H9 (cell line): Measurements from ENCODE around the gene RIC1. TPM values are rescaled to one million over a fixed set of nuclear protein-coding genes. Genes with fewer than 3 reads are reported as not detected.

Experiments used
- DNase-seq: peaks from one replicate; pipeline ENCODE4 v3.0.0-alpha.2; 2017
- H2AFZ ChIP-seq: one replicate; pipeline ENCODE4 v1.6.1; 2013; ENCODE audit warnings: mild to moderate bottlenecking, low read length, control low read depth, moderate library complexity
- H2AK5ac ChIP-seq: 2 replicates; pipeline ENCODE4 v1.6.1; 2013; ENCODE audit warnings: low read length, control low read depth, mixed read lengths; ENCODE audit not compliant: insufficient read length
- H2BK120ac ChIP-seq: one replicate; pipeline ENCODE4 v1.6.1; 2013; ENCODE audit warnings: low read depth, mild to moderate bottlenecking, low read length, control low read depth, inconsistent platforms; ENCODE audit not compliant: poor library complexity, severe bottlenecking
- H2BK12ac ChIP-seq: 2 replicates; pipeline ENCODE4 v1.6.1; 2013; ENCODE audit warnings: low read length, control low read depth, mixed read lengths, low read depth; ENCODE audit not compliant: insufficient read length
- H2BK15ac ChIP-seq: 2 replicates; pipeline ENCODE4 v1.6.1; 2013; ENCODE audit warnings: low read depth, low read length, control low read depth
- H2BK20ac ChIP-seq: one replicate; pipeline ENCODE4 v1.6.1; 2013; ENCODE audit warnings: low read depth, mild to moderate bottlenecking, low read length, control low read depth, inconsistent platforms; ENCODE audit not compliant: poor library complexity, severe bottlenecking
- H2BK5ac ChIP-seq: 2 replicates; pipeline ENCODE4 v1.6.1; 2013; ENCODE audit warnings: low read length, control low read depth, mixed read lengths; ENCODE audit not compliant: insufficient read length
- H3K14ac ChIP-seq: 2 replicates; pipeline ENCODE4 v1.6.1; 2013; ENCODE audit warnings: low read length, control low read depth; ENCODE audit not compliant: insufficient read depth
- H3K18ac ChIP-seq: 2 replicates; pipeline ENCODE4 v1.6.1; 2013; ENCODE audit warnings: low read depth, mild to moderate bottlenecking, mixed read lengths, low read length, control low read depth; ENCODE audit not compliant: insufficient read length
- H3K23ac ChIP-seq: 2 replicates; pipeline ENCODE4 v1.6.1; 2013; ENCODE audit warnings: low read length, control low read depth, mixed read lengths, low read depth; ENCODE audit not compliant: insufficient read length
- H3K23me2 ChIP-seq: 2 replicates; pipeline ENCODE4 v1.6.1; 2013; ENCODE audit warnings: low read depth, mild to moderate bottlenecking, mixed read lengths, low read length, control low read depth; ENCODE audit not compliant: insufficient read length, poor library complexity, severe bottlenecking
- H3K27ac ChIP-seq: 2 replicates; pipeline ENCODE4 v1.5.1; 2013; ENCODE audit warnings: low read length, control low read depth, mixed read lengths, low read depth; ENCODE audit not compliant: insufficient read length
- H3K27me3 ChIP-seq: 2 replicates; pipeline ENCODE4 v1.6.1; 2013; ENCODE audit warnings: low read length, control low read depth, inconsistent platforms; ENCODE audit not compliant: insufficient read depth
- H3K4ac ChIP-seq: 2 replicates; pipeline ENCODE4 v1.6.1; 2013; ENCODE audit warnings: low read depth, mild to moderate bottlenecking, control low read depth, inconsistent platforms, low read length, moderate library complexity
- H3K4me1 ChIP-seq: 2 replicates; pipeline ENCODE4 v1.6.1; 2013; ENCODE audit warnings: low read length, control low read depth, inconsistent platforms; ENCODE audit not compliant: insufficient read depth
- H3K4me2 ChIP-seq: 2 replicates; pipeline ENCODE4 v1.6.1; 2013; ENCODE audit warnings: low read length, control low read depth, mixed read lengths; ENCODE audit not compliant: insufficient read length, insufficient read depth
- H3K56ac ChIP-seq: 2 replicates; pipeline ENCODE4 v1.6.1; 2013; ENCODE audit warnings: low read depth, mild to moderate bottlenecking, mixed read lengths, low read length, control low read depth; ENCODE audit not compliant: insufficient read length
- H3K79me1 ChIP-seq: 2 replicates; pipeline ENCODE4 v1.6.1; 2013; ENCODE audit warnings: low read depth, mild to moderate bottlenecking, moderate library complexity, low read length, control low read depth, inconsistent platforms; ENCODE audit not compliant: insufficient read depth, poor library complexity, severe bottlenecking
- H3K79me2 ChIP-seq: 2 replicates; pipeline ENCODE4 v1.6.1; 2013; ENCODE audit warnings: low read length, control low read depth, inconsistent platforms; ENCODE audit not compliant: insufficient read depth
- H3K9ac ChIP-seq: 2 replicates; pipeline ENCODE4 v1.6.1; 2013; ENCODE audit warnings: low read length, control low read depth, mixed read lengths; ENCODE audit not compliant: insufficient read length; ENCODE audit errors: extremely low read depth
- H3K9me3 ChIP-seq: one replicate; pipeline ENCODE4 v1.6.1; 2013; ENCODE audit warnings: low read depth, low read length, inconsistent platforms; ENCODE audit not compliant: control insufficient read depth
- H3T11ph ChIP-seq: one replicate; pipeline ENCODE4 v1.6.1; 2013; ENCODE audit warnings: mild to moderate bottlenecking, low read length, control low read depth, inconsistent platforms
- H4K20me1 ChIP-seq: one replicate; pipeline ENCODE4 v1.6.1; 2013; ENCODE audit not compliant: control insufficient read depth, insufficient read length, insufficient read depth
- H4K5ac ChIP-seq: 2 replicates; pipeline ENCODE4 v1.6.1; 2013; ENCODE audit warnings: low read depth, mild to moderate bottlenecking, mixed read lengths, low read length, control low read depth; ENCODE audit not compliant: insufficient read length
- H4K8ac ChIP-seq: replicated peaks from 2 replicates; pipeline ENCODE4 v1.6.1; 2013; ENCODE audit warnings: low read length, control low read depth, mixed read lengths, low read depth; ENCODE audit not compliant: insufficient read length
- H4K91ac ChIP-seq: 2 replicates; pipeline ENCODE4 v1.6.1; 2013; ENCODE audit warnings: low read depth, mild to moderate bottlenecking, moderate library complexity, mixed read lengths, low read length, control low read depth; ENCODE audit not compliant: insufficient read length
- H3K27ac Mint-ChIP-seq, 3 experiments: 2 replicates in 2 of 3; 3 replicates in 1 of 3; pipeline ENCODE4 v1.8.0; 2020 to 2021; ENCODE audit warnings: mixed read lengths in 3 of 3, mild to moderate bottlenecking in 1 of 3, moderate library complexity in 1 of 3
- H3K27me3 Mint-ChIP-seq: 2 replicates; pipeline ENCODE4 v1.8.0; 2021; ENCODE audit warnings: low read depth, mild to moderate bottlenecking, moderate library complexity, mixed read lengths
- H3K36me3 Mint-ChIP-seq, 3 experiments: 2 replicates in 2 of 3; 3 replicates in 1 of 3; pipeline ENCODE4 v1.8.0; 2020 to 2021; ENCODE audit warnings: low read depth in 3 of 3, mixed read lengths in 3 of 3; ENCODE audit not compliant: insufficient read depth in 1 of 3
- H3K4me1 Mint-ChIP-seq, 2 experiments: 2 replicates each; pipeline ENCODE4 v1.8.0; 2020; ENCODE audit warnings: mixed read lengths in 2 of 2
- H3K4me3 Mint-ChIP-seq, 2 experiments: 2 replicates in 1 of 2; 3 replicates in 1 of 2; pipeline ENCODE4 v1.8.0; 2020 to 2021; ENCODE audit warnings: mild to moderate bottlenecking in 2 of 2, mixed read lengths in 2 of 2, moderate library complexity in 1 of 2
- H3K9me3 Mint-ChIP-seq, 2 experiments: 2 replicates in 1 of 2; 3 replicates in 1 of 2; pipeline ENCODE4 v1.8.0; 2020; ENCODE audit warnings: mild to moderate bottlenecking in 2 of 2, mixed read lengths in 2 of 2, moderate library complexity in 1 of 2
- CTCF ChIP-seq: fragments of 200-600 bp; sonication (generic); conservative IDR thresholded peaks from 3 replicates; pipeline ENCODE4 v1.8.0; 2021; ENCODE audit warnings: antibody characterized with exemption, mild to moderate bottlenecking
- WGBS: extraction: QIAGEN DNeasy Blood & Tissue Kit; methylation state at CpG from one replicate; pipeline ENCODE4 v1.1.7; 2013; ENCODE audit warnings: missing lambda C conversion rate, low lambda C conversion rate, mixed read lengths; ENCODE audit not compliant: insufficient read length; ENCODE audit errors: extremely low coverage; 5-methylcytosine and 5-hydroxymethylcytosine counted together
- total RNA-seq: library from RNA; stranded (reverse); gene quantifications from 2 replicates; pipeline ENCODE4 v1.2.1, GENCODE V29; 2021

Gene RIC1
- total RNA-seq, 1 experiment from 2014 or later, result 13.7 TPM

DNA sequence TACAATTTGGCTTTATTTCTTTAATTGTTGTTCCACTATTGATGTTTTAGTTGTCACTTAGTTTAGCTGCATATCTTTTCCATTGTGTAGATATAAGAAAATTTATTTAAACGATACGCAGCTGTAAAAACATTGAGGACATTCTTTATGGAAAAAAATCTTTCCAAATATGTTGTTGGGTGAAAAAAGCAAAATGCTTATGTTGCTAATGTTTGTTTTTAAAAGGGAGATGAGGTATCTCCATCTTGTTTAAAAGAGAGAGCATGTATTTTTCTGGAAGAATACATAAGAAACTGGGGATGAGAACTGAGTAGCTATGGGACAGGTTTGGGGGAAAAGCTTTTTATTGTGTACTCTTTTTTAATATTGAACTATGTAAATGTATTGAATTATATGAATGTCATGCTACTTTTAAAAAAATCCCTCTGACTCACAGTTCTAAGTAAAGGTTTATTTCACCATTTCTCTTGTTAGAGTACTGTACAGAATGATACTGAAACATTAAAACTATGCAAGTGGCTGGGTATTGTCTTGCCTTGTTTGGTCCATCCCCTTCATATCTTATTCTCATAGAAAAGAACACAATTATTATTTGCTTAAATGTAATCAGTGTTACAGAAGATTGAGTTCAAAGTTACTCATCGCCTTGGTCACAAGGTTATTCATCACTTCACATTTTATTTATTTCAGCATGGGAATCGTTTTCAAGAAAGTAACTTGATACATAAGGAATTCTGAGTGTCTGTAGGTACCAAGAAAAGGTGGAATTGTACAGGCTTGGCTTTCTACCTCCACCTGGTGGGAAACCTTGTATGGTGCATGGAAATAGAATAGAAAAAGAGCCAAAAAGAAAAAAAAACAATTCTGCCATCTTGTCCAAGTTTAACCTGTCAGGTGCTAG lies 85.8 kb downstream of the RIC1 start:
- DNase-seq, result no peak
- H2BK20ac ChIP-seq, result no peak overlapping the region
- H4K5ac ChIP-seq, result no peak overlapping the region
- 100% methylated on average over 2 of the region's 4 CpGs for WGBS
- no peak overlapping the region for H3K27ac ChIP-seq
- H3K9ac ChIP-seq, result no peak overlapping the region
- no peak overlapping the region for H2AFZ ChIP-seq
- no peaks in the 10 kb centered on the region for H3K9me3 ChIP-seq
- no peak overlapping the region for H3K4ac ChIP-seq
- H3K27me3 ChIP-seq, result no peaks in the 10 kb centered on the region
- H2AK5ac ChIP-seq, result no peak overlapping the region
- Mint-ChIP-seq H3K27me3 (no peaks in the 10 kb centered on the region), H3K27ac (no peak overlapping the region), H3K9me3 (peaks cover 2 to 7% of the 10 kb centered on the region in 2 experiments; a peak in 2 of 5 replicates), H3K4me3 (no peak overlapping the region), H3K36me3 (peaks cover 26 to 35% (median 34%) of the 10 kb centered on the region in 3 experiments), H3K4me1 (no peaks in the 10 kb centered on the region)
- no peak overlapping the region for H3T11ph ChIP-seq
- H3K23ac ChIP-seq, result no peak overlapping the region
- no peak overlapping the region for H2BK12ac ChIP-seq
- no peak overlapping the region for H4K8ac ChIP-seq
- no peak overlapping the region for H3K14ac ChIP-seq
- no peaks in the 10 kb centered on the region for H3K4me1 ChIP-seq
- no peak overlapping the region for H3K56ac ChIP-seq
- H2BK120ac ChIP-seq, result no peak overlapping the region
- peak; percentile 71 for TF ChIP-seq CTCF
- no peak overlapping the region for H2BK15ac ChIP-seq
- no peaks in the 10 kb centered on the region for H4K20me1 ChIP-seq
- no peak overlapping the region for H3K18ac ChIP-seq
- H3K4me2 ChIP-seq, result no peak overlapping the region
- no peaks in the 10 kb centered on the region for H3K79me2 ChIP-seq
- H4K91ac ChIP-seq, result no peak overlapping the region
- H3K23me2 ChIP-seq, result no peaks in the 10 kb centered on the region
- H2BK5ac ChIP-seq, result no peak overlapping the region
- H3K79me1 ChIP-seq, result no peaks in the 10 kb centered on the region
